GF-D8 (cell line): Measurements from ENCODE around the gene NIPBL.
"Not testable (repeated sequence)": the region's sequence is repeated elsewhere in the genome, so short reads cannot be mapped to it uniquely, and the experiment has no call there.

Experiments used
- DNase-seq: peaks from one replicate; lab custom pipeline; 2025; lab: John Stamatoyannopoulos, UW

The NIPBL gene

GRCh38 chr5:37039824-37040223 lies 163.3 kb downstream of the NIPBL start:
- no peak for DNase-seq

- no peak for DNase-seq
These were observed 167.1 kb downstream of the NIPBL start for GRCh38 chr5:37043693-37044092.

- DNase-seq = no peak
These were observed 167.6 kb downstream of the NIPBL start for GRCh38 chr5:37044120-37044519.

- no peak for DNase-seq
These were observed 169.1 kb downstream of the NIPBL start for GRCh38 chr5:37045703-37046102.

GRCh38 chr5:37047947-37048346 lies 171.4 kb downstream of the NIPBL start:
- DNase-seq = no peak

- no peak for DNase-seq
These were observed 177.8 kb downstream of the NIPBL start for GRCh38 chr5:37054391-37054790.

- DNase-seq = no peak
These were observed 178.9 kb downstream of the NIPBL start for GRCh38 chr5:37055383-37055990.

- DNase-seq = no peak
These were observed 180.2 kb downstream of the NIPBL start for GRCh38 chr5:37056762-37057161.

GRCh38 chr5:37060030-37060429 lies 183.5 kb downstream of the NIPBL start:
- DNase-seq = no peak

GRCh38 chr5:37063739-37064138 lies 187.2 kb downstream of the NIPBL start:
- DNase-seq = no peak

- DNase-seq = no peak
These were observed 187.9 kb downstream of the NIPBL start for GRCh38 chr5:37064442-37064841.

- DNase-seq = no peak
These were observed 194.9 kb downstream of the NIPBL start for GRCh38 chr5:37071487-37071886.

- DNase-seq = no peak
These were observed 195.5 kb downstream of the NIPBL start for GRCh38 chr5:37071901-37072581.

- no peak for DNase-seq
These were observed 198.9 kb downstream of the NIPBL start for GRCh38 chr5:37075399-37075950.

GRCh38 chr5:37077146-37077545 lies 200.6 kb downstream of the NIPBL start:
- no peak for DNase-seq

GRCh38 chr5:37080697-37081096 lies 204.1 kb downstream of the NIPBL start:
- no peak for DNase-seq

GRCh38 chr5:37082977-37083376 lies 206.4 kb downstream of the NIPBL start:
- not testable (repeated sequence) for DNase-seq

- not testable (repeated sequence) for DNase-seq
These were observed 209.5 kb downstream of the NIPBL start for GRCh38 chr5:37086026-37086425.

- no peak for DNase-seq
These were observed 210.1 kb downstream of the NIPBL start for GRCh38 chr5:37086466-37087173.

GRCh38 chr5:37088009-37088408 lies 211.4 kb downstream of the NIPBL start:
- DNase-seq = no peak

- no peak for DNase-seq
These were observed 213.7 kb downstream of the NIPBL start for GRCh38 chr5:37090123-37090726.

- DNase-seq = no peak
These were observed 214.2 kb downstream of the NIPBL start for GRCh38 chr5:37090781-37091180.

GRCh38 chr5:37093795-37094194 lies 217.2 kb downstream of the NIPBL start:
- DNase-seq = not testable (repeated sequence)
